HepG2 (cell line): ENCODE results near the gene NFKBIL1. TPM values are rescaled to one million over a fixed set of nuclear protein-coding genes. Genes with fewer than 3 reads are reported as not detected.

ENCODE experiments used
- AFF4 ChIP-seq: sonication (generic); formaldehyde crosslinking; IDR thresholded peaks from 2 replicates; pipeline ENCODE4 v1.4.0; 2020; ENCODE audit warnings: missing genetic modification reagents
- CC2D1A ChIP-seq: sonication (generic); formaldehyde crosslinking; IDR thresholded peaks from 2 replicates; pipeline ENCODE4 v1.8.1; 2023; ENCODE audit warnings: mild to moderate bottlenecking, missing genetic modification reagents
- HIVEP1 ChIP-seq: sonication (generic); formaldehyde crosslinking; IDR thresholded peaks from 2 replicates; pipeline ENCODE4 v1.4.0; 2020; ENCODE audit warnings: mild to moderate bottlenecking, missing genetic modification reagents
- HNRNPLL ChIP-seq: fragments of 200-400 bp; formaldehyde crosslinking; IDR thresholded peaks from 2 replicates; pipeline ENCODE4 v1.6.1; 2017; ENCODE audit warnings: mild to moderate bottlenecking, low read depth, low read length; ENCODE audit not compliant: poor library complexity, severe bottlenecking
- KAT8 ChIP-seq: IDR thresholded peaks from 2 replicates; pipeline ENCODE4 v1.6.1; 2016; ENCODE audit warnings: missing genetic modification reagents, missing compliant biosample characterization
- MXD4 ChIP-seq: IDR thresholded peaks from 2 replicates; pipeline ENCODE4 v1.6.1; 2016; ENCODE audit warnings: mild to moderate bottlenecking, missing biosample characterization, missing genetic modification reagents
- NCOA2 ChIP-seq: sonication (generic); formaldehyde crosslinking; IDR thresholded peaks from 2 replicates; pipeline ENCODE4 v1.8.0; 2022; ENCODE audit warnings: inconsistent platforms
- NFKBIZ ChIP-seq: IDR thresholded peaks from 2 replicates; pipeline ENCODE4 v1.6.1; 2018; ENCODE audit warnings: missing genetic modification reagents, missing compliant biosample characterization
- PHF21A ChIP-seq: sonication (generic); formaldehyde crosslinking; IDR thresholded peaks from 2 replicates; pipeline ENCODE4 v1.5.0; 2020; ENCODE audit warnings: mild to moderate bottlenecking, missing genetic modification reagents
- PRPF4 ChIP-seq: fragments of 200-400 bp; formaldehyde crosslinking; IDR thresholded peaks from 2 replicates; pipeline ENCODE4 v1.6.1; 2016; ENCODE audit warnings: low read length, low read depth; ENCODE audit not compliant: poor library complexity, severe bottlenecking
- REL ChIP-seq: sonication (generic); formaldehyde crosslinking; conservative IDR thresholded peaks from 2 replicates; pipeline ENCODE4 v1.8.0; 2022; ENCODE audit warnings: mild to moderate bottlenecking, missing genetic modification reagents, moderate library complexity
- RERE ChIP-seq: IDR thresholded peaks from 2 replicates; pipeline ENCODE4 v1.6.1; 2016; ENCODE audit warnings: low read depth, missing genetic modification reagents, missing compliant biosample characterization
- SMAD9 ChIP-seq: sonication (generic); formaldehyde crosslinking; IDR thresholded peaks from 2 replicates; pipeline ENCODE4 v1.5.1; 2020; ENCODE audit warnings: mild to moderate bottlenecking, missing genetic modification reagents
- ZNF572 ChIP-seq: sonication (generic); formaldehyde crosslinking; IDR thresholded peaks from 2 replicates; pipeline ENCODE4 v1.5.1; 2020; ENCODE audit warnings: mild to moderate bottlenecking, missing genetic modification reagents
- ZNF652 ChIP-seq: IDR thresholded peaks from 2 replicates; pipeline ENCODE4 v1.6.1; 2016; ENCODE audit warnings: low read depth, borderline replicate concordance
- ZNF878 ChIP-seq: sonication (generic); formaldehyde crosslinking; IDR thresholded peaks from 2 replicates; pipeline ENCODE4 v1.8.1; 2023; ENCODE audit warnings: mild to moderate bottlenecking, missing genetic modification reagents, moderate library complexity
- polyA plus RNA-seq, 8 experiments: library from polyadenylated mRNA; depleted of rRNA in 3 of 8; stranded (reverse) in 7 of 8; unstranded in 1 of 8; fragments of >200 nt; fragmentation: Illumina TruSeq in 4 of 8; extraction: Trizol in 4 of 8; gene quantifications; 2 replicates each; pipeline versions ENCODE4 v1.2.1 to v1.2.3, GENCODE V29; 2011 to 2016; ENCODE audit warnings: low read depth in 4 of 8, missing spikeins in 1 of 8, mixed read lengths in 1 of 8; ENCODE audit not compliant: insufficient read depth in 1 of 8
- total RNA-seq, 5 experiments: library from RNA; depleted of rRNA; stranded (reverse); fragments of >200 nt; fragmentation: Illumina TruSeq; extraction: Trizol; gene quantifications; 2 replicates each; pipeline ENCODE4 v1.2.3, GENCODE V29; 2016; ENCODE audit warnings: low read depth in 1 of 5
- TF ChIP-seq, protein P1 (sequence below): sonication (generic); formaldehyde crosslinking; IDR thresholded peaks from 2 replicates; pipeline ENCODE4 v1.5.0; 2020; ENCODE audit warnings: missing genetic modification reagents
- TF ChIP-seq, protein P2 (sequence below): sonication (generic); formaldehyde crosslinking; IDR thresholded peaks from 2 replicates; pipeline ENCODE4 v1.8.0; 2023; ENCODE audit warnings: mild to moderate bottlenecking, missing genetic modification reagents

The NFKBIL1 gene
- total and polyA plus RNA-seq, 2 of the 13 experiments (the other 11 are each of a cell fraction or from before 2014, with no cell fraction given) = 9.7 to 19.5 TPM

GRCh38 chr6:31546958-31547726, at the start of gene NFKBIL1 (continued):
- peak; percentile 61; the same call in 1 of the 2 replicates for TF ChIP-seq REL
- TF ChIP-seq, protein P1, sequence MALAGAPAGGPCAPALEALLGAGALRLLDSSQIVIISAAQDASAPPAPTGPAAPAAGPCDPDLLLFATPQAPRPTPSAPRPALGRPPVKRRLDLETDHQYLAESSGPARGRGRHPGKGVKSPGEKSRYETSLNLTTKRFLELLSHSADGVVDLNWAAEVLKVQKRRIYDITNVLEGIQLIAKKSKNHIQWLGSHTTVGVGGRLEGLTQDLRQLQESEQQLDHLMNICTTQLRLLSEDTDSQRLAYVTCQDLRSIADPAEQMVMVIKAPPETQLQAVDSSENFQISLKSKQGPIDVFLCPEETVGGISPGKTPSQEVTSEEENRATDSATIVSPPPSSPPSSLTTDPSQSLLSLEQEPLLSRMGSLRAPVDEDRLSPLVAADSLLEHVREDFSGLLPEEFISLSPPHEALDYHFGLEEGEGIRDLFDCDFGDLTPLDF (CRISPR knock-in tag) = no peak
- TF ChIP-seq ZNF572 (CRISPR knock-in tag) = no peak
- TF ChIP-seq HIVEP1 (CRISPR knock-in tag) = 0 out of 2 replicates have a peak, but pooled peaks have one; percentile 21
- no peak for TF ChIP-seq PRPF4
- TF ChIP-seq PHF21A (CRISPR knock-in tag) = peak; percentile 44; the same call in 1 of the 2 replicates
- peak; percentile 37; the same call in 1 of the 2 replicates for TF ChIP-seq ZNF878 (CRISPR knock-in tag)
- TF ChIP-seq MXD4 = 0 out of 2 replicates have a peak, but pooled peaks have one; percentile 16
- TF ChIP-seq NFKBIZ = peak; percentile 54; the same call in 1 of the 2 replicates
- 0 out of 2 replicates have a peak, but pooled peaks have one; percentile 83 for TF ChIP-seq CC2D1A (CRISPR knock-in tag)
- TF ChIP-seq SMAD9 (CRISPR knock-in tag) = no peak
- 0 out of 2 replicates have a peak, but pooled peaks have one; percentile 18 for TF ChIP-seq ZNF652 (CRISPR knock-in tag)
- TF ChIP-seq NCOA2 = 0 out of 2 replicates have a peak, but pooled peaks have one; percentile 21
- peak; percentile 84 for TF ChIP-seq HNRNPLL
- TF ChIP-seq KAT8 (CRISPR knock-in tag) = peak; percentile 97
- TF ChIP-seq AFF4 (CRISPR knock-in tag) = no peak
- TF ChIP-seq, protein P2, sequence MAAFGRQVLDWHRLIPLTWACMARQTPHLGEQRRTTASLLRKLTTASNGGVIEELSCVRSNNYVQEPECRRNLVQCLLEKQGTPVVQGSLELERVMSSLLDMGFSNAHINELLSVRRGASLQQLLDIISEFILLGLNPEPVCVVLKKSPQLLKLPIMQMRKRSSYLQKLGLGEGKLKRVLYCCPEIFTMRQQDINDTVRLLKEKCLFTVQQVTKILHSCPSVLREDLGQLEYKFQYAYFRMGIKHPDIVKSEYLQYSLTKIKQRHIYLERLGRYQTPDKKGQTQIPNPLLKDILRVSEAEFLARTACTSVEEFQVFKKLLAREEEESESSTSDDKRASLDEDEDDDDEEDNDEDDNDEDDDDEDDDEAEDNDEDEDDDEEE (CRISPR knock-in tag) = no peak
- TF ChIP-seq RERE = peak; percentile 10; the same call in 1 of the 2 replicates
